Esophagus muscularis mucosa (tissue), 4 donors: ENCODE results near the gene ELFN1. TPM values are rescaled to one million over a fixed set of nuclear protein-coding genes. Genes with fewer than 3 reads are reported as not detected.

Experiments used
- DNase-seq: peaks from one replicate; pipeline ENCODE4 v3.0.0-alpha.2; 2017; ENCODE audit errors: extremely low spot score
- H3K27ac ChIP-seq, 4 donors: fragments of 200-600 bp; sonication (generic); replicated peaks in 1 of 4; 1 replicate in 3 of 4; 2 replicates in 1 of 4; pipeline ENCODE4 v1.5.1; 2016 to 2019; ENCODE audit warnings: mild to moderate bottlenecking in 1 of 4
- H3K27me3 ChIP-seq, 4 donors: fragments of 200-600 bp; sonication (generic); one replicate each; pipeline versions ENCODE4 v1.5.1 to v1.6.0; 2016 to 2019
- H3K36me3 ChIP-seq, 4 donors: fragments of 200-600 bp; sonication (generic); one replicate each; pipeline ENCODE4 v1.5.1; 2016 to 2019
- H3K4me1 ChIP-seq, 4 donors: fragments of 200-600 bp; sonication (generic); one replicate each; pipeline ENCODE4 v1.5.1; 2016 to 2019
- H3K4me3 ChIP-seq, 4 donors: fragments of 200-600 bp; sonication (generic); 1 replicate in 2 of 4; 2 replicates in 2 of 4; pipeline ENCODE4 v1.5.1; 2016 to 2019; ENCODE audit warnings: mild to moderate bottlenecking in 4 of 4, moderate library complexity in 1 of 4
- H3K9me3 ChIP-seq, 4 donors: fragments of 200-600 bp; sonication (generic); 1 replicate in 3 of 4; 2 replicates in 1 of 4; pipeline ENCODE4 v1.5.1; 2016 to 2019
- CTCF ChIP-seq, 3 experiments: fragments of 200-600 bp in 2 of 3; fragments of 450-650 bp in 1 of 3; sonication (generic) in 2 of 3; IDR thresholded peaks; one replicate each; pipeline ENCODE4 v1.5.1; 2017 to 2019; ENCODE audit warnings: antibody characterized with exemption in 3 of 3, mild to moderate bottlenecking in 2 of 3, moderate library complexity in 1 of 3
- EP300 ChIP-seq: sonication (generic); formaldehyde crosslinking; IDR thresholded peaks from one replicate; pipeline ENCODE4 v1.6.1; 2017; ENCODE audit warnings: antibody characterized with exemption
- POLR2A ChIP-seq: fragments of 450-650 bp; IDR thresholded peaks from one replicate; pipeline ENCODE4 v1.6.1; 2017; ENCODE audit warnings: antibody characterized with exemption, moderate library complexity, mild to moderate bottlenecking, low read depth
- POLR2AphosphoS5 ChIP-seq, 2 donors: sonication (generic); formaldehyde crosslinking; IDR thresholded peaks; one replicate each; pipeline ENCODE4 v1.6.1; 2017; ENCODE audit warnings: antibody characterized with exemption in 2 of 2
- WGBS: methylation state at CpG from one replicate; pipeline ENCODE4 v1.1.5; 2018; 5-methylcytosine and 5-hydroxymethylcytosine counted together
- intact Hi-C: fragments of 100-400 bp; cut with DNase I; formaldehyde crosslinking; loops from one replicate; pipeline ENCODE4 v1.15.1; 2023
- total RNA-seq, 4 donors: library from RNA; depleted of rRNA; stranded (reverse); fragments of >200 nt; gene quantifications; one replicate each; pipeline versions ENCODE4 v1.1.0 to v1.2.1, GENCODE V29; 2016

The ELFN1 gene
- total RNA-seq, 4 donors from 2014 or later: 0.86 to 3.3 (median 1.9) TPM

GRCh38 chr7:1672851-1673486 lies 2.9 kb downstream of the ELFN1 start:
- intact Hi-C loops: no loop called here
- H3K9me3 ChIP-seq: no peaks in the 10 kb centered on the region
- no peak overlapping the region for H3K27ac ChIP-seq
- TF ChIP-seq EP300: no peak
- TF ChIP-seq CTCF (IDR thresholded peaks at IDR 0.05): no peak
- no peak for TF ChIP-seq POLR2AphosphoS5 (IDR thresholded peaks at IDR 0.05)
- TF ChIP-seq POLR2A: no peak
- no peak overlapping the region for H3K4me3 ChIP-seq
- 70% methylated on average over 22 of the region's 23 CpGs for WGBS
- DNase-seq: no peak
- H3K4me1 ChIP-seq: peaks cover 14 to 28% (median 21%) of the 10 kb centered on the region in 4 donors
- no peaks in the 10 kb centered on the region for H3K36me3 ChIP-seq
- H3K27me3 ChIP-seq: peaks cover 0 to 100% (median 50%) of the 10 kb centered on the region in 4 donors

DNA sequence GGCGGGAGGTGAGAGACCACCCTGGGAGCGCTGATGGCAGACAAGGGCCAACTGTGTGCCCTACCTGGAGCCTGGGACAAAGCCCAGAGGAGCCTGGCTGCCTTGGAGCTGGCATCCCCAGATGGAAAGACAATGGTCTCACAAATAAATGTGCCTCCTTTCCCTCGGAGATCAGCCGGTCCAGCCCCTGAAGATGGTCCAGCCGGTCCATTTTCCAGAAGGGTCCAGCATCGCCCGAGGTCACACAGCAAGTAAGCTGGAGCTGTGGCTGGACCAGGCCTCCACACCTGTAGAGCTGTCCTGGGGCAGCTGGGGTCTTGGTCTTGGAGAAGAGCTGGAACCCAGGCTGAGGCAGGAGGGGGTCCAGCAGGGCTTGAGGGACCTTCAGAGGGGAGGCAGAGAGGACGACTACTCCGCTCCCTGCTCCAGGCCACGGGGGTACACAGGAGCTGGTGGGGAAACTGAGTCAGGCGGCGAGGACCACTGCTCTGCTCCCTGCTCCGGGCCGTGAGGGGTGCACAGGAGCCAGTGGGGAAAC lies 3.6 kb downstream of the ELFN1 start:
- 84% methylated on average over 4 of the region's 14 CpGs for WGBS
- no peak for TF ChIP-seq POLR2AphosphoS5 (IDR thresholded peaks at IDR 0.05)
- TF ChIP-seq CTCF (IDR thresholded peaks at IDR 0.05): no peak
- TF ChIP-seq EP300: no peak
- no peak for TF ChIP-seq POLR2A
- H3K27ac ChIP-seq: no peak overlapping the region
- H3K27me3 ChIP-seq: peaks cover 0 to 100% (median 49%) of the 10 kb centered on the region in 4 donors
- DNase-seq: no peak
- peaks cover 8 to 24% (median 18%) of the 10 kb centered on the region in 4 donors for H3K4me1 ChIP-seq
- no peak overlapping the region for H3K4me3 ChIP-seq
- no peaks in the 10 kb centered on the region for H3K9me3 ChIP-seq
- intact Hi-C loops: no loop called here
- no peaks in the 10 kb centered on the region for H3K36me3 ChIP-seq

DNA sequence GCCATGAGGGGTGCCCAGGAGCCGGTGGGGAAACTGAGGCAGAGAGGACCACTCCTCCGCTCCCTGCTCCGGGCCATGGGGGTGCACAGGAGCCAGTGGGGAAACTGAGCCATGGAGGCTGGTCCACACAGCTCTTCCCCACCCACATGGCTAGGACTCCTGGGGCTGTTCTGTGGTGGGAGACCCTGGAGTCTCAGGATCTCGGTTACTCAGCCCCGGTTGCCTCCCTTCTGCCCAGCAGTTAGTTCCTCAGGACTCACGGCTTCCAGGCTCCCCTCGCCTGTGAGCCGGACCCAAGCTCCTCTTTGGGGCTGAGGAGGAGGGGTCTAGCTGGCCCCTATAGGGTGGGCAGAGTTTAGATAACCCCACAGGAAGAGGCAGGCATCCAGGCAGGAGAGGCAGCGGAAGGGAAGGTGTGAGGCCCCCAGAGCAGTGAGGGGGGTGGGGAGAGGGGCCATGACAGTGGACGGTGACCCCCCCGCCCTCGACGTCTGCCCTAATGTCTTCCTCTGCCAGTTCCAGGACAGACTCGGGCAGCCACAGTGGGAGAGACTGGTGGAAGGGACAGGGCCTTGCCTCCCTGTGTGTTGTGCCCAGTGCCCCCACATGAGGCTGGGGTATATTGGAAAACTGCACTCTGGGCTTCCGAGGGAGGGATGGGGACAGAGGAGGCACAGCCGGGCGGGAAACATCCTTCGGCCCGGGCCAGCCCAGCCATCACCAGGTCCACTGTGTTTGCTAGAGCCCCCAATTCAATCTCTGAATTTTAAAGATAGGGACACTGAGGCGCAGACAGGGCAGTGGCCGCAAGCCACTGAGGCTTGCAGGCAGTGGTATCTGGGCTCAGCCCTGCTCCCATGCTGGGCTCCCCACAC lies 4.3 kb downstream of the ELFN1 start:
- no peak for TF ChIP-seq CTCF (IDR thresholded peaks at IDR 0.05)
- peaks cover 0 to 100% (median 44%) of the 10 kb centered on the region in 4 donors for H3K27me3 ChIP-seq
- no peaks in the 10 kb centered on the region for H3K9me3 ChIP-seq
- H3K36me3 ChIP-seq: no peaks in the 10 kb centered on the region
- intact Hi-C loops: no loop called here
- peaks cover 5 to 21% (median 15%) of the 10 kb centered on the region in 4 donors for H3K4me1 ChIP-seq
- DNase-seq: no peak
- H3K27ac ChIP-seq: no peak overlapping the region
- WGBS: 68% methylated on average over 16 of the region's 21 CpGs
- no peak overlapping the region for H3K4me3 ChIP-seq

DNA sequence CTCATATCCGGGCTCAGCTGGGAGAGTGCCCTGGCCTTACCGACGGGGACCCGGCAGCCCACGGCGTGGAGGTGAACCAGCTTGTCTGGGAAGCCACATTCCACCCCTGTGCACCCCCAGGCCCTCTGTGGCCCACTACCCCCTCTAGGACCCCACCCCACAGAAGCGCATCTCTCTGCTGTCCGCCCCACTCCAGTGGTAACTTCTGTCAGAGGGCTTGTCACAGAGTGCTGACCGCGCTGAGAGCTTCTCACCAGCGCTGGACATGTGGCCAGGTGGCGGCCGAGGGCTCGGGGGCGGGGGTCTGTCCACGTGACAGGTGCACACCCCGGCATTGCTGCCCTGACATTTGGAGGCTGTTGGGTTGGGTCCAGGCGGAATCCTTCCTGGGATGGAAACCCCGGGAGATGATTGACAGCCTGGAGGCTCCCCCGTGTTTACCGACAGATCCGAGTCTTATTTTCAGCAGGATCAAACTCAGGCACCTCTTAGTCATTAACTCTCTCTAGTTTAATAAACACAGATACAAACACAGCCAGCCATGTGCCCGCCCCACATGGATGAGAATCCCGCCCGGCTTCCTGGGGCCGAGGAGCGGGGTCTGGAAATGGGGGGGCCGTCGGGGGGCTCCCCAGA lies 5.1 kb downstream of the ELFN1 start:
- no peak for DNase-seq
- H3K4me3 ChIP-seq: no peak overlapping the region
- peaks cover 0 to 13% (median 8%) of the 10 kb centered on the region in 4 donors for H3K4me1 ChIP-seq
- H3K9me3 ChIP-seq: no peaks in the 10 kb centered on the region
- H3K36me3 ChIP-seq: no peaks in the 10 kb centered on the region
- intact Hi-C loops: no loop called here
- WGBS: 72% methylated on average over 5 of the region's 29 CpGs
- no peak for TF ChIP-seq POLR2AphosphoS5 (IDR thresholded peaks at IDR 0.05)
- TF ChIP-seq EP300: no peak
- TF ChIP-seq POLR2A: no peak
- TF ChIP-seq CTCF (IDR thresholded peaks at IDR 0.05): no peak
- H3K27ac ChIP-seq: no peak overlapping the region
- peaks cover 0 to 100% (median 36%) of the 10 kb centered on the region in 4 donors for H3K27me3 ChIP-seq
